Smooth muscle cell (in vitro differentiated cells): ENCODE results near the gene RPL34. TPM values are rescaled to one million over a fixed set of nuclear protein-coding genes. Genes with fewer than 3 reads are reported as not detected.

Experiments used
- DNase-seq: peaks from one replicate; lab custom pipeline; 2025; ENCODE audit not compliant: unreplicated experiment; lab: John Stamatoyannopoulos, UW
- H2AFZ ChIP-seq: fragments of 200-600 bp; sonication (generic); 2 replicates; pipeline ENCODE4 v1.6.0; 2016; ENCODE audit warnings: antibody characterized with exemption, low read depth, mild to moderate bottlenecking
- H3F3A ChIP-seq: fragments of 200-600 bp; sonication (generic); 2 replicates; pipeline ENCODE4 v1.6.0; 2017; ENCODE audit warnings: antibody characterized with exemption, low read depth
- H3K27ac ChIP-seq: fragments of 200-600 bp; sonication (generic); 2 replicates; pipeline ENCODE4 v1.5.1; 2016; ENCODE audit warnings: low read depth, mild to moderate bottlenecking
- H3K27me3 ChIP-seq: fragments of 200-600 bp; sonication (generic); 2 replicates; pipeline ENCODE4 v1.6.1; 2016; ENCODE audit warnings: low read depth, mild to moderate bottlenecking
- H3K36me3 ChIP-seq: fragments of 200-600 bp; sonication (generic); 2 replicates; pipeline ENCODE4 v1.5.1; 2016; ENCODE audit warnings: low read depth
- H3K4me1 ChIP-seq: fragments of 200-600 bp; sonication (generic); 2 replicates; pipeline ENCODE4 v1.5.1; 2016; ENCODE audit warnings: low read depth
- H3K4me2 ChIP-seq: fragments of 200-600 bp; sonication (generic); 2 replicates; pipeline ENCODE4 v1.6.0; 2016; ENCODE audit warnings: mild to moderate bottlenecking
- H3K4me3 ChIP-seq: fragments of 200-600 bp; sonication (generic); 2 replicates; pipeline ENCODE4 v1.5.1; 2016; ENCODE audit warnings: mild to moderate bottlenecking
- H3K79me2 ChIP-seq: fragments of 200-600 bp; sonication (generic); 2 replicates; pipeline ENCODE4 v1.6.0; 2016; ENCODE audit warnings: low read depth, mild to moderate bottlenecking
- H3K9ac ChIP-seq: fragments of 200-600 bp; sonication (generic); 2 replicates; pipeline ENCODE4 v1.6.0; 2016; ENCODE audit warnings: low read depth
- H3K9me3 ChIP-seq: fragments of 200-600 bp; sonication (generic); replicated peaks from 2 replicates; pipeline ENCODE4 v1.5.1; 2016; ENCODE audit warnings: low read depth
- H4K20me1 ChIP-seq: fragments of 200-600 bp; sonication (generic); 2 replicates; pipeline ENCODE4 v1.6.0; 2016; ENCODE audit warnings: low read depth
- WGBS: methylation state at CpG from one replicate; pipeline ENCODE4 v1.1.7; 2016; ENCODE audit warnings: low lambda C conversion rate; 5-methylcytosine and 5-hydroxymethylcytosine counted together
- polyA plus RNA-seq: library from polyadenylated mRNA; unstranded; fragments of >200 nt; fragmentation: Nextera tagmentation; extraction: Ambion mirVana; gene quantifications from 2 replicates; pipeline ENCODE4 v1.2.1, GENCODE V29; 2016
- total RNA-seq: library from RNA; depleted of rRNA; stranded (reverse); fragments of >200 nt; gene quantifications from 2 replicates; pipeline ENCODE4 v1.2.3, GENCODE V29; 2014
- TF ChIP-seq, protein P1 (sequence below): fragments of 200-600 bp; sonication (generic); IDR thresholded peaks from 2 replicates; pipeline ENCODE4 v1.5.1; 2017; ENCODE audit warnings: borderline replicate concordance, mild to moderate bottlenecking, antibody characterized with exemption; ENCODE audit not compliant: insufficient read depth, poor library complexity, severe bottlenecking

RPL34 gene
- total and polyA plus RNA-seq, 2 experiments from 2014 or later: 695 to 1,362 TPM

DNA sequence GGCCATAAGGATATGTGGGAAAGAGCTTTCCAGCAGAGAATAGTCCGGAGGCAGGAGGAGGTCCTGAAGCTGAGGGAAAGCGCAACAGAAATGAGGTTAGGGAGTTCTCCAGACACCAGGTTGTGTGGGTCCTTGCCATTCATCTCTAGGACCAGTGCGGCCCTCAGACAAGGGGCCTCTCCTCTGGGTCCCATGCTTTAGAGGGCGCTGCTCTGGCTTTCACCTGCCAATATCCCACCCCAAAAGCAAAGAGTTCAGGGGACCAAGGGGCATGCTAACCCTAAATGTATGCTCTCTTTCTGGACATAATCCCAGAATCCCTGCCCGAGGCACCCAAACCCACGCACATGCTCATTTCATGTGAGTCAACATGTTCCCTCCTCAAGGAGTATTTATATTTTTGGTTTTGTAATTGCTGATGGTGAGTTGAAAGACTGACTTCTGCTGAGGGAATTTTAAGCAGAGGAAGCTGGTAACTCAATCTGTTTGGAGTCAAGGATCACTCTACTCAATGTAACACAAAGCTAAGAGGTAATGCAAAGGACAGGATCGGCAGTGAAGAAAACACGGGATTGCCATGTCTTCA, 14.8 kb downstream of the RPL34 start:
- no peak overlapping the region for H3K27ac ChIP-seq
- H2AFZ ChIP-seq: no peak overlapping the region
- H3K79me2 ChIP-seq: no peaks in the 10 kb centered on the region
- H3F3A ChIP-seq: peaks cover 4% of the 10 kb centered on the region
- WGBS: 89% methylated on average over 8 of the region's 8 CpGs
- H3K4me2 ChIP-seq: no peak overlapping the region
- H3K36me3 ChIP-seq: peaks cover 24% of the 10 kb centered on the region
- no peaks in the 10 kb centered on the region for H3K27me3 ChIP-seq
- TF ChIP-seq, protein P1, sequence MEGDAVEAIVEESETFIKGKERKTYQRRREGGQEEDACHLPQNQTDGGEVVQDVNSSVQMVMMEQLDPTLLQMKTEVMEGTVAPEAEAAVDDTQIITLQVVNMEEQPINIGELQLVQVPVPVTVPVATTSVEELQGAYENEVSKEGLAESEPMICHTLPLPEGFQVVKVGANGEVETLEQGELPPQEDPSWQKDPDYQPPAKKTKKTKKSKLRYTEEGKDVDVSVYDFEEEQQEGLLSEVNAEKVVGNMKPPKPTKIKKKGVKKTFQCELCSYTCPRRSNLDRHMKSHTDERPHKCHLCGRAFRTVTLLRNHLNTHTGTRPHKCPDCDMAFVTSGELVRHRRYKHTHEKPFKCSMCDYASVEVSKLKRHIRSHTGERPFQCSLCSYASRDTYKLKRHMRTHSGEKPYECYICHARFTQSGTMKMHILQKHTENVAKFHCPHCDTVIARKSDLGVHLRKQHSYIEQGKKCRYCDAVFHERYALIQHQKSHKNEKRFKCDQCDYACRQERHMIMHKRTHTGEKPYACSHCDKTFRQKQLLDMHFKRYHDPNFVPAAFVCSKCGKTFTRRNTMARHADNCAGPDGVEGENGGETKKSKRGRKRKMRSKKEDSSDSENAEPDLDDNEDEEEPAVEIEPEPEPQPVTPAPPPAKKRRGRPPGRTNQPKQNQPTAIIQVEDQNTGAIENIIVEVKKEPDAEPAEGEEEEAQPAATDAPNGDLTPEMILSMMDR: no peak
- DNase-seq: no peak
- H3K9me3 ChIP-seq: no peaks in the 10 kb centered on the region
- H3K4me3 ChIP-seq: no peak overlapping the region
- H3K9ac ChIP-seq: no peak overlapping the region
- no peaks in the 10 kb centered on the region for H3K4me1 ChIP-seq
- no peaks in the 10 kb centered on the region for H4K20me1 ChIP-seq

DNA sequence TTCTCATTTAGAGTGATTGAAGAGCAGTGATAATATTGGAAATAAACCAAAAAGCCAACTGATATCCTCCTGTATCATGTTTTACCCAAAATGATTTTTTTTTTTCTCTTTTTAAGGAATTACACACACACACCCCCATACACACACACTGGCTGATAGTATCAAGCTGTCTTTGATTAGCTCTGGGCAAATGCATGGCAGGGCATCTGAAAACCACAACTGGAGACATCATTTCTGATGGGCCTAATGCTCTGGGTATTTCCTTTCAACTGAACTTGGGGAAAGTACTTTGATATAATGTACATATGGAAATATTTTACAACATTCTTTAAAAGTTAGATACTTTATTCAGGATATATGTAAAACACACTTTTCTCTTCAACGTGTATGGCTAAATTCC, 15.9 kb downstream of the RPL34 start:
- H4K20me1 ChIP-seq: no peaks in the 10 kb centered on the region
- H3K4me1 ChIP-seq: no peaks in the 10 kb centered on the region
- TF ChIP-seq, protein P1: no peak
- WGBS: 81% methylated on average over 1 of the region's 1 CpG
- H3K36me3 ChIP-seq: peaks cover 17% of the 10 kb centered on the region
- no peak overlapping the region for H3K9ac ChIP-seq
- no peaks in the 10 kb centered on the region for H3K9me3 ChIP-seq
- no peak overlapping the region for H3K4me3 ChIP-seq
- no peak for DNase-seq
- H3K4me2 ChIP-seq: no peak overlapping the region
- H3F3A ChIP-seq: peaks cover 4% of the 10 kb centered on the region
- H3K27me3 ChIP-seq: no peaks in the 10 kb centered on the region
- no peaks in the 10 kb centered on the region for H3K79me2 ChIP-seq
- no peak overlapping the region for H3K27ac ChIP-seq
- H2AFZ ChIP-seq: no peak overlapping the region

DNA sequence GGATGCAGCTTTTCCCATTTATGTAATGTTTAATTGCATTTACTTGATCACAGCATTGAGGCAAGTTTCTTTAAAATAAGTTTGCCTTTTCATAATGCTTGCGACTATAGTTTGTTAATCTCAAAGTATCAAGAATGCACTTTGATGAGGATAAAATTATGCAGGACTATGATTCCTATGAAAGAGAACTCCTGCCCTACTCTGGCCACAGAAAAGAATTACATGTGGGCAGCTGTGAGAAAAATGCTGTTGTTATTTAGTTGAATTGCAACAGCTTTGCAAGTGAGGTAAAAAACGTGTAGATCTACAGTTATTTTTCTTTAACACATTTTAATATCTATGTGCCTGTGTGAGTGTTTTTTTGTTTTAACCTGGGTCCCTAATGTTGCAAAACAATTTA, 17.5 kb downstream of the RPL34 start:
- Histone ChIP-seq H3K9ac (no peak overlapping the region), H3K4me1 (no peaks in the 10 kb centered on the region), H4K20me1 (no peaks in the 10 kb centered on the region), H3K4me2 (no peak overlapping the region), H3K4me3 (no peak overlapping the region), H3F3A (no peaks in the 10 kb centered on the region), H2AFZ (no peak overlapping the region), H3K27ac (no peak overlapping the region), H3K79me2 (no peaks in the 10 kb centered on the region), H3K36me3 (peaks cover 7% of the 10 kb centered on the region), H3K27me3 (no peaks in the 10 kb centered on the region), H3K9me3 (no peaks in the 10 kb centered on the region)
- DNase-seq: no peak
- TF ChIP-seq, protein P1: no peak
- 66% methylated on average over 2 of the region's 2 CpGs for WGBS

DNA sequence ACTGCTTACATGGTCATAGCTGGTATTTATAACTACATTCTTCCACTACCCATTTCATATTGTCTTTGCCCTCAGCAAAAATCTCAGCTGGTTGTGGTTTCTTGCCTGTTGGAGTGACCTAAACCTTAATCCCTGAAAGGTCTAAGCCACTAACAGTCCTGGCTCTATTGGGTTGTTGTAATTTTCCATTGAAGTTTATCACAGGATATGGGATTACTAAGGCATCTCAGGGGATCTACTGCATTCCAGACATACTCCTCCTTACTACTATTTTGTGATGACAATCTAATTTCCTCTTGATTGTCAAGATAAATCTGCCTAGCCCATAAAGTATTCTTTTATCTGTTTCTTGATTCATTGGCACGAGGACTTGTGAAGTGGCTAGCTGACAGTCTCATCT, 23.9 kb downstream of the RPL34 start:
- Histone ChIP-seq H3K36me3 (no peaks in the 10 kb centered on the region), H3F3A (no peaks in the 10 kb centered on the region), H3K27me3 (no peaks in the 10 kb centered on the region), H3K79me2 (no peaks in the 10 kb centered on the region), H3K4me2 (no peak overlapping the region), H4K20me1 (no peaks in the 10 kb centered on the region), H2AFZ (no peak overlapping the region), H3K9ac (no peak overlapping the region), H3K27ac (no peak overlapping the region), H3K4me1 (peaks cover 3% of the 10 kb centered on the region), H3K4me3 (no peak overlapping the region), H3K9me3 (no peaks in the 10 kb centered on the region)
- 86% methylated on average over 1 of the region's 1 CpG for WGBS
- TF ChIP-seq, protein P1: no peak
- DNase-seq: no peak
